Small intestine (tissue), 7 donors: ENCODE measurements around the gene DOCK2. TPM values are rescaled to one million over a fixed set of nuclear protein-coding genes. Genes with fewer than 3 reads are reported as not detected.

Experiments used
- DNase-seq, 2 donors: peaks; one replicate each; pipeline versions ENCODE4 v3.0.0 to v3.0.0-alpha.2; 2013
- FAIRE-seq: peaks from 2 replicates; lab custom pipeline; 2012; peaks lifted over from hg19 to GRCh38; lab: Jason Lieb, UNC
- H3K27ac ChIP-seq, 3 donors: one replicate each; pipeline ENCODE4 v1.5.1; 2013; ENCODE audit warnings: low read length in 2 of 3, mild to moderate bottlenecking in 2 of 3, control low read depth in 1 of 3, inconsistent platforms in 1 of 3, low read depth in 1 of 3, moderate library complexity in 1 of 3
- H3K27me3 ChIP-seq, 3 donors: one replicate each; pipeline ENCODE4 v1.6.1; 2013; ENCODE audit warnings: low read length in 3 of 3, inconsistent platforms in 1 of 3; ENCODE audit not compliant: control insufficient read depth in 3 of 3, insufficient read depth in 3 of 3
- H3K36me3 ChIP-seq, 3 donors: one replicate each; pipeline ENCODE4 v1.6.1; 2013; ENCODE audit warnings: low read length in 3 of 3, inconsistent platforms in 1 of 3, low read depth in 1 of 3, mild to moderate bottlenecking in 1 of 3, moderate library complexity in 1 of 3; ENCODE audit not compliant: control insufficient read depth in 3 of 3, insufficient read depth in 2 of 3
- H3K4me1 ChIP-seq, 3 donors: one replicate each; pipeline ENCODE4 v1.6.1; 2013; ENCODE audit warnings: low read length in 2 of 3, inconsistent platforms in 1 of 3, low read depth in 1 of 3, mild to moderate bottlenecking in 1 of 3, moderate library complexity in 1 of 3; ENCODE audit not compliant: control insufficient read depth in 3 of 3, insufficient read depth in 2 of 3
- H3K4me3 ChIP-seq, 3 donors: one replicate each; pipeline ENCODE4 v1.5.1; 2013; ENCODE audit warnings: low read length in 3 of 3, control low read depth in 1 of 3, inconsistent platforms in 1 of 3, low read depth in 1 of 3, mild to moderate bottlenecking in 1 of 3, moderate library complexity in 1 of 3
- H3K9me3 ChIP-seq, 2 donors: one replicate each; pipeline ENCODE4 v1.6.1; 2013; ENCODE audit warnings: low read depth in 1 of 2, low read length in 1 of 2; ENCODE audit not compliant: control insufficient read depth in 2 of 2, insufficient read depth in 1 of 2
- WGBS, 3 donors: extraction: QIAGEN DNeasy Blood & Tissue Kit; methylation state at CpG; one replicate each; pipeline ENCODE4 v1.1.7; 2013; 5-methylcytosine and 5-hydroxymethylcytosine counted together
- polyA plus RNA-seq, 4 donors: library from polyadenylated mRNA; stranded (reverse) in 3 of 4; unstranded in 1 of 4; fragments of 200-250 nt in 3 of 4; fragments of 120-200 nt in 1 of 4; gene quantifications; one replicate each; pipeline versions ENCODE4 v1.2.1 to v1.2.3, GENCODE V29; 2013
- donor health status: healthy with polysubstance abuse.
- donor health status: control.
- donor health status: control.
- donor health status: Bipolar disorder and iron deficiency.
- donor health status: healthy.

DOCK2 gene
- polyA plus RNA-seq, 4 donors: 1.3 to 5.9 (median 3.0) TPM

- DNase-seq: no peak
- Histone ChIP-seq H3K4me3 (no peak overlapping the region), H3K9me3 (no peaks in the 10 kb centered on the region), H3K36me3 (no peaks in the 10 kb centered on the region), H3K27ac (no peak overlapping the region), H3K27me3 (no peaks in the 10 kb centered on the region), H3K4me1 (no peaks in the 10 kb centered on the region)
- FAIRE-seq: no peak
- 87 to 93% (median 88%) methylated on average over 3 of the region's 3 CpGs for WGBS, 3 donors
These were observed 203.3 kb downstream of the DOCK2 start for GRCh38 chr5:169840405-169840804.

GRCh38 chr5:169842699-169843098, 205.6 kb downstream of the DOCK2 start:
- no peak overlapping the region for H3K27ac ChIP-seq
- H3K27me3 ChIP-seq: no peaks in the 10 kb centered on the region
- FAIRE-seq (no peak), DNase-seq (no peak)
- no peak overlapping the region for H3K4me3 ChIP-seq
- no peaks in the 10 kb centered on the region for H3K4me1 ChIP-seq
- H3K9me3 ChIP-seq: no peaks in the 10 kb centered on the region
- no peaks in the 10 kb centered on the region for H3K36me3 ChIP-seq

GRCh38 chr5:169847519-169847918, 210.4 kb downstream of the DOCK2 start:
- H3K27ac ChIP-seq: no peak overlapping the region
- H3K4me1 ChIP-seq: no peaks in the 10 kb centered on the region
- no peaks in the 10 kb centered on the region for H3K36me3 ChIP-seq
- 74 to 95% (median 85%) methylated on average over 1 of the region's 1 CpG for WGBS, 3 donors
- DNase-seq (no peak), FAIRE-seq (no peak)
- peaks cover 0 to 14% of the 10 kb centered on the region in 2 donors for H3K9me3 ChIP-seq
- H3K4me3 ChIP-seq: no peak overlapping the region
- no peaks in the 10 kb centered on the region for H3K27me3 ChIP-seq

GRCh38 chr5:169848271-169848670, 211.2 kb downstream of the DOCK2 start:
- Histone ChIP-seq H3K27ac (no peak overlapping the region), H3K4me3 (no peak overlapping the region), H3K36me3 (no peaks in the 10 kb centered on the region), H3K9me3 (peaks cover 0 to 14% of the 10 kb centered on the region in 2 donors), H3K27me3 (no peaks in the 10 kb centered on the region), H3K4me1 (no peaks in the 10 kb centered on the region)
- FAIRE-seq (no peak), DNase-seq (no peak)
- WGBS, 3 donors: 68 to 92% (median 79%) methylated on average over 3 of the region's 3 CpGs

DNA sequence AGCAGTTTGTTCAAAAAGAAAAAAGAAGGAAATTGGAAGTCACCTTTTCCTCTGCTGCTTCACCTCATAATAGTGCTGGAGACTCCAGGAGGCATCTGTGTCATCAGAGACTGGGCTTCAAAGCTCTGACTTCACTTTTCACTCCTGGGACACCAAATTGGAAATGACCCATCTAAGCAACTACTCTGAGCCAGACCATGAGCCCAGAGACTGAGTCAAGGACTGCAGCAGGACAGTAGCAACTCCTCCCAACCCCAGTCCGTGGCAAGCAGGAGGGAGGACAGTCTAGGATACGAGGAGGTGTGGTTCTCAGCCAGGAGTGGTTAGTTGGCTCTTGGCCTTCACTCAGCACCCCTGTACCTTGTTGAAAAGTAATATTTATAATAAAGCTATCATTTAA, 211.7 kb downstream of the DOCK2 start:
- 50 to 87% (median 85%) methylated on average over 2 of the region's 2 CpGs for WGBS, 3 donors

DNA sequence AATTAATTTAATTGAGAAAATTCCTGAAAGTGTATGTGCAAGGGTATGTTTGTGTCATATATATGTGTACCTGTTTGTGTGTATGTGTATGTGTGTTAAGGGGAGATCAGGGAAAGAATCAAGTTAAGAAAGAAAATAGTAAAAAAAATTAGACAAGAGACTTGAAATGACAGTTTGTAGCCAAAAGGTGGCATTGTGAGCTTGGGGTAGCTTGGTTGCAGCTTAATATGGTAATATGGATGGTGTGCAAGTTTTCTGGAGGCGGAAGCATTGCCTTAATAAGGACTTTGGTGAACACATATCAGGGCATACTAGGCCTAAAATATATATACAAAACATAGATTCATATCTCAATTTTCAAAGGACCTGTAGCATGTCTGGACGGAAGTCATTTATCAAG, 213.3 kb downstream of the DOCK2 start:
- no peak for DNase-seq
- Histone ChIP-seq H3K27ac (no peak overlapping the region), H3K4me3 (no peak overlapping the region), H3K4me1 (no peaks in the 10 kb centered on the region), H3K36me3 (no peaks in the 10 kb centered on the region), H3K27me3 (no peaks in the 10 kb centered on the region), H3K9me3 (peaks cover 0 to 14% of the 10 kb centered on the region in 2 donors)
- FAIRE-seq: no peak
- WGBS, 3 donors: 96 to 100% (median 96%) methylated on average over 2 of the region's 2 CpGs

More for the DNA sequence above, 211.7 kb downstream of the DOCK2 start:
- Histone ChIP-seq H3K36me3 (no peaks in the 10 kb centered on the region), H3K27ac (no peak overlapping the region), H3K27me3 (no peaks in the 10 kb centered on the region), H3K4me3 (no peak overlapping the region), H3K4me1 (no peaks in the 10 kb centered on the region), H3K9me3 (peaks cover 0 to 14% of the 10 kb centered on the region in 2 donors)
- DNase-seq (no peak), FAIRE-seq (no peak)

DNA sequence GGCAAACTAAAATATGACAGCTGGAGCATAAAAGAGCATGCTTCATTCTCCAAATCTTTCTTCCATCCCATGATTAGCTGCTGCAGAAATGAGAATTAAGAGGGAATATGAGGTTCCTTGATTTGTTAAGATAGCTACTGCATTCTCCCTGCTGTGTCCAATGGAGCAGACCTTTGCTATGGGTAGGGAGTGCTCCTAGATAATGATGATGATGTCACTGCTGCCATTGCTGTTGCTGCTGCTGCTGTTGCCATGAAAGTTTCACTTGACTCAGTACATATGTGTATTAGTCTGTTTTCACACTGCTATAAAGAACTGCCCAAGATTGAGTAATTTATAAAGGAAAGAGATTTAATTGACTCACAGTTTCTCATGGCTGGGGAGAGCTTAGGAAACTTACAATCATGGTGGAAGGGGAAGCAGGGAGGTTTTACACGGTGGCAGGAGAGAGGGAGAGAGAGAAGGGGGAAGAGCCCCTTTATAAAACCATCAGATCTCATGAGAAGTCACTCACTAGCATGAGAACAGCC, 214.3 kb downstream of the DOCK2 start:
- H3K9me3 ChIP-seq: peaks cover 0 to 14% of the 10 kb centered on the region in 2 donors
- FAIRE-seq (no peak), DNase-seq (no peak)
- no peak overlapping the region for H3K4me3 ChIP-seq
- H3K27me3 ChIP-seq: no peaks in the 10 kb centered on the region
- no peaks in the 10 kb centered on the region for H3K36me3 ChIP-seq
- H3K4me1 ChIP-seq: no peaks in the 10 kb centered on the region
- WGBS, 3 donors: 44 to 83% (median 70%) methylated on average over 1 of the region's 1 CpG
- no peak overlapping the region for H3K27ac ChIP-seq

GRCh38 chr5:169856571-169856970, 219.5 kb downstream of the DOCK2 start:
- no peaks in the 10 kb centered on the region for H3K36me3 ChIP-seq
- peaks cover 0 to 4% of the 10 kb centered on the region in 2 donors for H3K9me3 ChIP-seq
- DNase-seq: no peak
- no peak overlapping the region for H3K27ac ChIP-seq
- FAIRE-seq: no peak
- 74 to 85% (median 82%) methylated on average over 2 of the region's 2 CpGs for WGBS, 3 donors
- H3K4me3 ChIP-seq: no peak overlapping the region
- H3K4me1 ChIP-seq: no peaks in the 10 kb centered on the region
- no peaks in the 10 kb centered on the region for H3K27me3 ChIP-seq

DNA sequence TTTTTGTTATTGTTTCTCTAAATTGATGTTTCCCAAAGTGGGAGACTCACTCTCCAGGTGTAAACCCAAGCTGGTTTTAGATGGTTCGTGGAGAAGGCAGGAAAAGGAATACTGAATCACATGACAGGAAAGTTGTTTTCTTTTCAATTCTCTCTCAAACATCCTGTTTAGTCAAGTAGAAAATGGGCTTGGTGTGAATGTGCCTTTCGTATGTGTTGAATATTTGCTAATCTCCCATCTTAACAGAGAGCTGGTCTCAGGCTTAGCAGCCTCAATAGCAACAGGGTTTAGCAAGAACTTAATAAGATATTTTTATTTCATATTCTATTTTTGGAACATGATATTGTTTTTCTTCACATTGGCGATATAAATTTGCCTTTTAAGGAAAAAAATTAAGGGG, 223.5 kb downstream of the DOCK2 start:
- DNase-seq (no peak), FAIRE-seq (no peak)
- Histone ChIP-seq H3K9me3 (no peaks in the 10 kb centered on the region), H3K27ac (no peak overlapping the region), H3K4me1 (no peaks in the 10 kb centered on the region), H3K36me3 (no peaks in the 10 kb centered on the region), H3K4me3 (no peak overlapping the region), H3K27me3 (no peaks in the 10 kb centered on the region)
- WGBS, 3 donors: 54 to 60% (median 56%) methylated on average over 3 of the region's 3 CpGs
